ENCODE results near the gene FOXL2NB. TPM values are rescaled to one million over a fixed set of nuclear protein-coding genes. Genes with fewer than 3 reads are reported as not detected.

Gene FOXL2NB
- total RNA-seq, 1 donor from 2014 or later, result not detected

GRCh38 chr3:138936741-138937689 is 10.0 kb upstream of the FOXL2NB start:
- H3K4me1 Mint-ChIP-seq, result peaks cover 14% of the 10 kb centered on the region
- no peaks in the 10 kb centered on the region for H3K36me3 Mint-ChIP-seq (ENCODE audit: low read depth)
- peak overlapping the region; percentile 76 for H3K4me3 Mint-ChIP-seq
- peak overlapping the region; percentile 12 for H3K27ac Mint-ChIP-seq
- no peaks in the 10 kb centered on the region for H3K9me3 Mint-ChIP-seq
- DNase-seq, result no peak
- H3K27me3 Mint-ChIP-seq, result peaks cover 82% of the 10 kb centered on the region
- intact Hi-C loops (cut with micrococcal nuclease), result loop anchor here (1.0 to 2.0 kb wide), 2 partner anchors 9 to 392 kb away; no protein-coding TSS in a partner anchor

GRCh38 chr3:138937690-138938055 is 9.3 kb upstream of the FOXL2NB start:
- H3K27ac Mint-ChIP-seq, result no peak overlapping the region
- H3K4me1 Mint-ChIP-seq, result peaks cover 14% of the 10 kb centered on the region
- H3K36me3 Mint-ChIP-seq (ENCODE audit: low read depth), result no peaks in the 10 kb centered on the region
- H3K27me3 Mint-ChIP-seq, result peaks cover 87% of the 10 kb centered on the region
- intact Hi-C loops (cut with micrococcal nuclease), result loop anchor here (2.0 kb wide), 1 partner anchor 391 kb away; no protein-coding TSS in a partner anchor
- no peak overlapping the region for H3K4me3 Mint-ChIP-seq
- peak; percentile 62 for DNase-seq
- no peaks in the 10 kb centered on the region for H3K9me3 Mint-ChIP-seq

DNA sequence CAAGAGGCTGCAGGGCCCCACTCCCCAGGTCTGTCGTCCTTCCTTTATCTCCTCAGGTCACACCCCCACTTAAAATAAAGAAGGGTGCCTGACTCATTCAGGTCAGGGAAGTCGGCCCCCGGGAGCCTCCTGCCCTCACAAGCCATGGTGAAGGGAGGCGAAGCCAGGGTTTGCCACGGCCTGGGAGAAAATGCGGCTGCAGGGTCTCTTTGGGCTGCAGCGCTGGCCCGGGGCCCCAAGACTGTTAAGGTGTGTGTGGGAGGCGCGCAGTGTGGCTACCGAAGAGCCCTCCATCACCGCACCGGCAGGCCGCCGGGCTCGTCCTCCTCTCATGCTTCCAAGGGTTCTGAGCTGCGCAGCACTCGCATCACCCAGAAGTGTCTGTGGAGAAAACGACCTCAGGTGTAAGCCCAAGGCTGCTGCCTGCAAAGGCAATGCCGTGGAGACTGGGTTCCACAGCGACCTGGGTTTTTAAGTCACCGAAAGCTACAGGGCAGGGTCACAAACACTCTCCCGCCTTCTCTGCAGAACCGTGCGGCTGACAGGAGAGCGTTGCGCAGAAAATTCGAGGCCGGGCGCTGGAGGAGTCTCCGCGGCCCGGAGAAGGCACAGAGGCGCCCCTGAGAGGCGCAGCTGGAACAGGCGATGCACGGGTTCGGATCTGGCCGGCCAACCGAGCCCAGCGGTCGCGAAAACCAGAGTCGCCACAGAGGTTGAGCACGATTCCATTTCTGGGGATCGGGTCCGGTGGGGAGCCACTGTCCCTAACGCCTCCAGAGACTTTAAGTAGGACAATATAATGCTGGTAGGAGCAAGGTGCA is 8.8 kb upstream of the FOXL2NB start:
- intact Hi-C loops (cut with micrococcal nuclease), result no loop called here
- H3K4me1 Mint-ChIP-seq, result peaks cover 14% of the 10 kb centered on the region
- peaks cover 87% of the 10 kb centered on the region for H3K27me3 Mint-ChIP-seq
- peak; percentile 63 for DNase-seq
- no peaks in the 10 kb centered on the region for H3K9me3 Mint-ChIP-seq
- peak overlapping the region; percentile 15 for H3K27ac Mint-ChIP-seq
- no peak overlapping the region for H3K4me3 Mint-ChIP-seq
- no peaks in the 10 kb centered on the region for H3K36me3 Mint-ChIP-seq (ENCODE audit: low read depth)

GRCh38 chr3:138938877-138939560 is 8.0 kb upstream of the FOXL2NB start:
- Mint-ChIP-seq H3K4me3 (no peak overlapping the region), H3K36me3 (ENCODE audit: low read depth) (peaks cover 2% of the 10 kb centered on the region)
- intact Hi-C loops (cut with micrococcal nuclease), result no loop called here

GRCh38 chr3:138939561-138940241 is 7.3 kb upstream of the FOXL2NB start:
- Mint-ChIP-seq H3K9me3 (no peaks in the 10 kb centered on the region), H3K27ac (no peak overlapping the region), H3K4me3 (no peak overlapping the region), H3K36me3 (ENCODE audit: low read depth) (peaks cover 5% of the 10 kb centered on the region), H3K4me1 (peaks cover 21% of the 10 kb centered on the region), H3K27me3 (peaks cover 91% of the 10 kb centered on the region)
- DNase-seq, result no peak
- intact Hi-C loops (cut with micrococcal nuclease), result no loop called here

More at GRCh38 chr3:138938877-138939560, 8.0 kb upstream of the FOXL2NB start:
- Mint-ChIP-seq H3K27me3 (peaks cover 89% of the 10 kb centered on the region), H3K4me1 (peaks cover 17% of the 10 kb centered on the region), H3K9me3 (no peaks in the 10 kb centered on the region), H3K27ac (peak overlapping the region; percentile 15)
- no peak for DNase-seq

- Mint-ChIP-seq H3K36me3 (ENCODE audit: low read depth) (peaks cover 9% of the 10 kb centered on the region), H3K4me1 (peaks cover 25% of the 10 kb centered on the region), H3K9me3 (peaks cover 3% of the 10 kb centered on the region), H3K27ac (no peak overlapping the region), H3K27me3 (peaks cover 93% of the 10 kb centered on the region), H3K4me3 (no peak overlapping the region)
- no peak for DNase-seq
- intact Hi-C loops (cut with micrococcal nuclease), result no loop called here
Measured at GRCh38 chr3:138940446-138940845, 6.6 kb upstream of the FOXL2NB start.

GRCh38 chr3:138941259-138941885 is 5.6 kb upstream of the FOXL2NB start:
- H3K9me3 Mint-ChIP-seq, result peaks cover 3% of the 10 kb centered on the region
- intact Hi-C loops (cut with micrococcal nuclease), result no loop called here
- H3K36me3 Mint-ChIP-seq (ENCODE audit: low read depth), result peaks cover 9% of the 10 kb centered on the region
- no peak overlapping the region for H3K4me3 Mint-ChIP-seq
- H3K4me1 Mint-ChIP-seq, result peaks cover 19% of the 10 kb centered on the region
- peaks cover 88% of the 10 kb centered on the region for H3K27me3 Mint-ChIP-seq
- DNase-seq, result peak; percentile 70
- H3K27ac Mint-ChIP-seq, result no peak overlapping the region

- H3K4me3 Mint-ChIP-seq, result no peak overlapping the region
- peaks cover 16% of the 10 kb centered on the region for H3K4me1 Mint-ChIP-seq
- no peak for DNase-seq
- peaks cover 3% of the 10 kb centered on the region for H3K9me3 Mint-ChIP-seq
- peaks cover 82% of the 10 kb centered on the region for H3K27me3 Mint-ChIP-seq
- H3K36me3 Mint-ChIP-seq (ENCODE audit: low read depth), result peaks cover 9% of the 10 kb centered on the region
- H3K27ac Mint-ChIP-seq, result no peak overlapping the region
- intact Hi-C loops (cut with micrococcal nuclease), result no loop called here
Measured at GRCh38 chr3:138942271-138942670, 4.7 kb upstream of the FOXL2NB start.

- H3K4me1 Mint-ChIP-seq, result peaks cover 13% of the 10 kb centered on the region
- peaks cover 9% of the 10 kb centered on the region for H3K36me3 Mint-ChIP-seq (ENCODE audit: low read depth)
- peaks cover 82% of the 10 kb centered on the region for H3K27me3 Mint-ChIP-seq
- intact Hi-C loops (cut with micrococcal nuclease), result no loop called here
- H3K4me3 Mint-ChIP-seq, result no peak overlapping the region
- no peak overlapping the region for H3K27ac Mint-ChIP-seq
- H3K9me3 Mint-ChIP-seq, result peaks cover 3% of the 10 kb centered on the region
- DNase-seq, result no peak
Measured at GRCh38 chr3:138942861-138943623, 4.0 kb upstream of the FOXL2NB start.

DNA sequence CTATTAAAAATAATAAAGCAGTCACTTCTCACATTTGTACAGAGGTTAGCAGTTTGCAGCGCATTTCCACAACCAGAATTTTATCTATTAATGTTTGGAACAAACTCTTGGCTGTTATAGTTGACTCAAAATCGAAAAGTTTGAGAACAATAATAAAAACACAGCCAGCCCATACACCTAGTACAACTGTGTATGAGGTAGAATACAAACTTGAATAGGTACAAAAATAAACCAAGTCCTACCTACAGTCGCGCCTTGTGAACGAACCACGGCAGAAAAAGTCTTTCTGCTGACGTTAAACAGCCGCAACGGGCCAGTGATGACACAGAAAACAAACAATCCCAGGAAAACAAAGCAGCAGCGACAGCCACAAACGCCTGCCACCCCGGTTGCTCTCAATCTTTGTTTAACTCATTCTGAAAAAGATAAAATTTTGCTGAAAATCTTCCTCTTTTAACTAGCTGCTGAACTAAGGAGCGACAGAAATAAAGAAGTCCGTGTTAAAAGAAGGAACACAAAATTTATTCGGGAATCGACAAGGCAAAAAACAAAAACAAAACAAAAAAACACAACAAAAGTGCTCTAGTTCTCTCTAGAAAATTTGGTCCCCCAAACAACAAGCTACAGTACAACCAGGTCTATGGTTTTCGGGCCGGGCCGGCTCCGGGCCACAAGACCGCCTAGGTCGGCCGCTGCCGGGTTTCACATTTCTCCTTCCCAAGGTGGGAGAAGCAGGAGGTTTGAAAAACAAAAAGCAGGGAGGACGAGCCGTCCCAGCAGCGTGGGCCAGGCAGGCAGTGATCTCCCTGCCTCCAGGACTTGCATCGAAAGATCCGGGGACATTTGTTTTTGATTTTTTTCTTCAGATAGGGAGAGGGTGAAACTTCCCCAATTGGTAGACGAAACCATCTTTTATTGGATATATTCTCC is 3.0 kb upstream of the FOXL2NB start:
- H3K4me3 Mint-ChIP-seq, result peak overlapping the region; percentile 28
- H3K27ac Mint-ChIP-seq, result peak overlapping the region; percentile 53

DNA sequence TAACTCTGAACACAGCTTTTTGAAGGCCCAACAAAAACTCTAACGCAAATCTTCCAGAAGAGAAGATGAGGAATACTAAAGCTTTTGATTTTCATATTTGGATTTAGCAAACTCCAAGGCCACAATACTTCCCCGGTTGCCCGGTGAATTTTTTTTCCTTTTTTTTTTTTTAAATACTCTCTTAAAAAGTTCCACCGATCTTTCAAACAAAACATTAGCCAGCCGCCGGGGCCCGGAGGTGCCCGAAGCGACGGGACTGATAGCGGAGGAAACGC is 2.4 kb upstream of the FOXL2NB start:
- Mint-ChIP-seq H3K4me1 (peaks cover 16% of the 10 kb centered on the region), H3K4me3 (peak overlapping the region; percentile 79), H3K27ac (peak overlapping the region; percentile 85), H3K9me3 (peaks cover 3% of the 10 kb centered on the region), H3K36me3 (ENCODE audit: low read depth) (peaks cover 9% of the 10 kb centered on the region), H3K27me3 (peaks cover 83% of the 10 kb centered on the region)
- DNase-seq, result no peak
- intact Hi-C loops (cut with micrococcal nuclease), result no loop called here

More for the DNA sequence above, 3.0 kb upstream of the FOXL2NB start:
- peaks cover 9% of the 10 kb centered on the region for H3K36me3 Mint-ChIP-seq (ENCODE audit: low read depth)
- peaks cover 3% of the 10 kb centered on the region for H3K9me3 Mint-ChIP-seq
- peaks cover 82% of the 10 kb centered on the region for H3K27me3 Mint-ChIP-seq
- intact Hi-C loops (cut with micrococcal nuclease), result no loop called here
- no peak for DNase-seq
- peaks cover 12% of the 10 kb centered on the region for H3K4me1 Mint-ChIP-seq

Data from activated CD4-positive, alpha-beta T cell treated with anti-CD3 and anti-CD28 coated beads, Interleukin-2, amount 10 ng/mL, durations not matched to agents 24 days and 14 days (primary cell).